Measurements from ENCODE around the gene IVL.

The IVL gene

GRCh38 chr1:152888126-152888525, 20.2 kb upstream of the IVL start:
- no peak for DNase-seq (ENCODE audit: low read depth, low spot score)

- DNase-seq (ENCODE audit: low read depth, low spot score) = no peak
Observed at GRCh38 chr1:152899027-152899426, 9.3 kb upstream of the IVL start.

GRCh38 chr1:152899883-152900282, 8.5 kb upstream of the IVL start:
- no peak for DNase-seq (ENCODE audit: low read depth, low spot score)

- no peak for DNase-seq (ENCODE audit: low read depth, low spot score)
Observed at GRCh38 chr1:152901631-152902030, 6.7 kb upstream of the IVL start.

GRCh38 chr1:152902636-152903035, 5.7 kb upstream of the IVL start:
- DNase-seq (ENCODE audit: low read depth, low spot score) = no peak

- DNase-seq (ENCODE audit: low read depth, low spot score) = no peak
Observed at GRCh38 chr1:152904688-152905440, 3.5 kb upstream of the IVL start.

GRCh38 chr1:152906023-152906565, 2.3 kb upstream of the IVL start:
- DNase-seq (ENCODE audit: low read depth, low spot score) = no peak

- no peak for DNase-seq (ENCODE audit: low read depth, low spot score)
Observed at GRCh38 chr1:152909206-152909605, 860 bp downstream of the IVL start.

GRCh38 chr1:152912471-152912870, 4.1 kb downstream of the IVL start:
- no peak for DNase-seq (ENCODE audit: low read depth, low spot score)

GRCh38 chr1:152912900-152913299, 4.6 kb downstream of the IVL start:
- no peak for DNase-seq (ENCODE audit: low read depth, low spot score)

GRCh38 chr1:152917794-152918193, 9.4 kb downstream of the IVL start:
- DNase-seq (ENCODE audit: low read depth, low spot score) = no peak

- no peak for DNase-seq (ENCODE audit: low read depth, low spot score)
Observed at GRCh38 chr1:152919071-152919470, 10.7 kb downstream of the IVL start.

- DNase-seq (ENCODE audit: low read depth, low spot score) = no peak
Observed at GRCh38 chr1:152924191-152924590, 15.8 kb downstream of the IVL start.

- no peak for DNase-seq (ENCODE audit: low read depth, low spot score)
Observed at GRCh38 chr1:152926091-152926490, 17.7 kb downstream of the IVL start.

- no peak for DNase-seq (ENCODE audit: low read depth, low spot score)
Observed at GRCh38 chr1:152928671-152929070, 20.3 kb downstream of the IVL start.

- DNase-seq (ENCODE audit: low read depth, low spot score) = no peak
Observed at GRCh38 chr1:152932170-152932811, 23.9 kb downstream of the IVL start.

- DNase-seq (ENCODE audit: low read depth, low spot score) = no peak
Observed at GRCh38 chr1:152933196-152933595, 24.9 kb downstream of the IVL start.

- DNase-seq (ENCODE audit: low read depth, low spot score) = no peak
Observed at GRCh38 chr1:152940614-152941013, 32.3 kb downstream of the IVL start.

GRCh38 chr1:152941037-152941711, 32.8 kb downstream of the IVL start:
- DNase-seq (ENCODE audit: low read depth, low spot score) = no peak

- DNase-seq (ENCODE audit: low read depth, low spot score) = no peak
Observed at GRCh38 chr1:152942161-152942560, 33.8 kb downstream of the IVL start.

- no peak for DNase-seq (ENCODE audit: low read depth, low spot score)
Observed at GRCh38 chr1:152946248-152946647, 37.9 kb downstream of the IVL start.

GRCh38 chr1:152946651-152947256, 38.4 kb downstream of the IVL start, which contains the start of gene SPRR5:
TSS of gene SPRR5 (plus strand) at chr1:152947206. CDS start at chr1:152948555, 1,349 bp downstream.
- DNase-seq (ENCODE audit: low read depth, low spot score) = no peak

All from brain pericyte (primary cell).